HCT116 (cell line): ENCODE data around the gene TLN1. TPM values are rescaled to one million over a fixed set of nuclear protein-coding genes. Genes with fewer than 3 reads are reported as not detected.

Experiments
- ATAC-seq: fragments of 200-7000 bp; cut with Tn5 transposase; 2 replicates; pipeline ENCODE4 v1.9.1; 2020; ENCODE audit warnings: mild to moderate bottlenecking, moderate library complexity
- BruUV-seq: library from RNA; stranded (reverse); fragments of 400-500 nt; replicated peaks from 2 replicates; lab custom pipeline; 2021; lab: Mats Ljungman, UMichigan
- CTCF ChIA-PET: fragments of 300-600 bp; sonication (Branson Sonifier 250); formaldehyde crosslinking; loops from one replicate; lab custom pipeline; 2021; ENCODE audit warnings: antibody characterized with exemption; lab: Charles Lee
- POLR2A ChIA-PET: fragments of 300-600, 350-600 bp; sonication (Branson Sonifier 250); formaldehyde crosslinking; loops from one replicate; lab custom pipeline; 2021; ENCODE audit warnings: antibody characterized with exemption; lab: Charles Lee
- RAD21 ChIA-PET, 2 experiments: fragments of 300-600 bp; sonication (Branson Sonifier 250); formaldehyde crosslinking; loops; one replicate each; lab custom pipeline; 2023; ENCODE audit warnings: low total read pairs in 2 of 2; ENCODE audit not compliant: uncharacterized antibody in 2 of 2, unreplicated experiment in 2 of 2, low non-redundant PET in 1 of 2; lab: Charles Lee
- DNase-seq: peaks from one replicate; pipeline ENCODE4 v3.0.0-alpha.2; 2010; ENCODE audit warnings: low read depth, low spot score
- H2AFZ ChIP-seq: fragments of 200-600 bp; shearing (Covaris generic), sonication (generic); 2 replicates; pipeline ENCODE4 v1.6.1; 2017; ENCODE audit warnings: low read depth, mixed run types, mixed read lengths, antibody characterized with exemption, low read length; ENCODE audit not compliant: poor library complexity, severe bottlenecking
- H3K27ac ChIP-seq: 2 replicates; pipeline ENCODE4 v1.5.1; 2012; ENCODE audit warnings: low read depth, low read length
- H3K27me3 ChIP-seq: fragments of 200-600 bp; sonication (generic); 2 replicates; pipeline ENCODE4 v1.6.1; 2016; ENCODE audit warnings: mixed run types, low read length, mixed read lengths; ENCODE audit not compliant: insufficient read depth
- H3K36me3 ChIP-seq, 2 experiments: fragments of 200-500 bp in 1 of 2; fragments of 200-600 bp in 1 of 2; sonication (Bioruptor generic) in 1 of 2; sonication (generic) in 1 of 2; 2 replicates each; pipeline versions ENCODE4 v1.5.1 to v1.6.1; 2014 to 2016; ENCODE audit warnings: low read length in 2 of 2, inconsistent platforms in 1 of 2, mixed read lengths in 1 of 2, mixed run types in 1 of 2; ENCODE audit not compliant: insufficient read depth in 2 of 2, control insufficient read depth in 1 of 2
- H3K4me1 ChIP-seq, 2 experiments: fragments of 200-600 bp in 1 of 2; sonication (generic) in 1 of 2; 2 replicates each; pipeline versions ENCODE4 v1.5.1 to v1.6.1; 2012 to 2017; ENCODE audit warnings: low read length in 2 of 2, inconsistent platforms in 1 of 2, mild to moderate bottlenecking in 1 of 2, mixed read lengths in 1 of 2, mixed run types in 1 of 2, moderate library complexity in 1 of 2; ENCODE audit not compliant: insufficient read depth in 2 of 2, control insufficient read depth in 1 of 2
- H3K4me2 ChIP-seq: fragments of 200-600 bp; sonication (generic); 2 replicates; pipeline ENCODE4 v1.6.1; 2017; ENCODE audit warnings: mixed run types, low read length, mixed read lengths
- H3K4me3 ChIP-seq, 2 experiments: fragments of 200-600 bp in 1 of 2; sonication (generic) in 1 of 2; replicated peaks in 1 of 2; 2 replicates each; pipeline ENCODE4 v1.5.1; 2011 to 2016; ENCODE audit warnings: low read length in 2 of 2, control low read depth in 1 of 2, low read depth in 1 of 2, mild to moderate bottlenecking in 1 of 2, mixed read lengths in 1 of 2, mixed run types in 1 of 2
- H3K79me2 ChIP-seq: fragments of 200-600 bp; sonication (generic); 2 replicates; pipeline ENCODE4 v1.6.1; 2017; ENCODE audit warnings: mild to moderate bottlenecking, mixed run types, low read length, moderate library complexity, mixed read lengths; ENCODE audit not compliant: insufficient read depth
- H3K9ac ChIP-seq: fragments of 200-600 bp; sonication (generic); 2 replicates; pipeline ENCODE4 v1.6.1; 2016; ENCODE audit warnings: low read length, mixed read lengths
- H3K9me2 ChIP-seq: fragments of 200-600 bp; sonication (generic), shearing (Covaris generic); 2 replicates; pipeline ENCODE4 v1.6.1; 2017; ENCODE audit warnings: mixed run types, mild to moderate bottlenecking, moderate library complexity; ENCODE audit not compliant: insufficient read depth
- H3K9me3 ChIP-seq, 2 experiments: fragments of 200-500 bp in 1 of 2; fragments of 200-600 bp in 1 of 2; sonication (Bioruptor generic) in 1 of 2; sonication (generic) in 1 of 2; 2 replicates each; pipeline ENCODE4 v1.6.1; 2014 to 2017; ENCODE audit warnings: low read length in 2 of 2, mixed read lengths in 2 of 2, inconsistent platforms in 1 of 2, low read depth in 1 of 2, mild to moderate bottlenecking in 1 of 2, mixed run types in 1 of 2, moderate library complexity in 1 of 2; ENCODE audit not compliant: control insufficient read depth in 1 of 2, insufficient read depth in 1 of 2
- H4K20me1 ChIP-seq: fragments of 200-600 bp; sonication (generic), shearing (Covaris generic); 2 replicates; pipeline ENCODE4 v1.6.1; 2017; ENCODE audit warnings: mixed run types, mild to moderate bottlenecking, moderate library complexity; ENCODE audit not compliant: insufficient read depth
- CBX3 ChIP-seq: IDR thresholded peaks from 2 replicates; pipeline ENCODE4 v1.6.1; 2012; ENCODE audit warnings: low read depth
- CTCF ChIP-seq, 3 experiments: fragments of 200-600 bp in 1 of 3; sonication (generic) in 1 of 3; IDR thresholded peaks in 2 of 3; conservative IDR thresholded peaks in 1 of 3; 2 replicates each; pipeline ENCODE4 v1.5.1; 2012 to 2017; ENCODE audit warnings: low read depth in 2 of 3, low read length in 2 of 3, antibody characterized with exemption in 1 of 3, borderline replicate concordance in 1 of 3, control low read depth in 1 of 3, mild to moderate bottlenecking in 1 of 3, mixed read lengths in 1 of 3, mixed run types in 1 of 3, moderate library complexity in 1 of 3; ENCODE audit not compliant: insufficient read depth in 1 of 3
- EGR1 ChIP-seq: IDR thresholded peaks from 2 replicates; pipeline ENCODE4 v1.6.1; 2012; ENCODE audit warnings: low read depth
- ELF1 ChIP-seq: IDR thresholded peaks from 2 replicates; pipeline ENCODE4 v1.6.1; 2012; ENCODE audit warnings: low read depth, borderline replicate concordance
- FOSL1 ChIP-seq: IDR thresholded peaks from 2 replicates; pipeline ENCODE4 v1.6.1; 2012; ENCODE audit warnings: low read depth
- JUND ChIP-seq: IDR thresholded peaks from 2 replicates; pipeline ENCODE4 v1.6.1; 2012
- REST ChIP-seq: IDR thresholded peaks from 2 replicates; pipeline ENCODE4 v1.6.1; 2012; ENCODE audit warnings: low read depth
- SIN3A ChIP-seq: IDR thresholded peaks from 2 replicates; pipeline ENCODE4 v1.6.1; 2012; ENCODE audit warnings: low read depth
- SP1 ChIP-seq: IDR thresholded peaks from 2 replicates; pipeline ENCODE4 v1.6.1; 2012; ENCODE audit warnings: low read depth
- SRF ChIP-seq: IDR thresholded peaks from 2 replicates; pipeline ENCODE4 v1.6.1; 2012; ENCODE audit warnings: low read depth
- intact Hi-C: fragments of 100-400 bp; cut with micrococcal nuclease; formaldehyde crosslinking; loops from 2 replicates; pipeline ENCODE4 v1.10.0; 2022
- total RNA-seq: library from RNA; stranded (reverse); gene quantifications from one replicate; pipeline ENCODE4 v1.2.1, GENCODE V29; 2021; ENCODE audit not compliant: unreplicated experiment

Gene TLN1
- total RNA-seq, 1 experiment from 2014 or later, result 144 TPM

DNA sequence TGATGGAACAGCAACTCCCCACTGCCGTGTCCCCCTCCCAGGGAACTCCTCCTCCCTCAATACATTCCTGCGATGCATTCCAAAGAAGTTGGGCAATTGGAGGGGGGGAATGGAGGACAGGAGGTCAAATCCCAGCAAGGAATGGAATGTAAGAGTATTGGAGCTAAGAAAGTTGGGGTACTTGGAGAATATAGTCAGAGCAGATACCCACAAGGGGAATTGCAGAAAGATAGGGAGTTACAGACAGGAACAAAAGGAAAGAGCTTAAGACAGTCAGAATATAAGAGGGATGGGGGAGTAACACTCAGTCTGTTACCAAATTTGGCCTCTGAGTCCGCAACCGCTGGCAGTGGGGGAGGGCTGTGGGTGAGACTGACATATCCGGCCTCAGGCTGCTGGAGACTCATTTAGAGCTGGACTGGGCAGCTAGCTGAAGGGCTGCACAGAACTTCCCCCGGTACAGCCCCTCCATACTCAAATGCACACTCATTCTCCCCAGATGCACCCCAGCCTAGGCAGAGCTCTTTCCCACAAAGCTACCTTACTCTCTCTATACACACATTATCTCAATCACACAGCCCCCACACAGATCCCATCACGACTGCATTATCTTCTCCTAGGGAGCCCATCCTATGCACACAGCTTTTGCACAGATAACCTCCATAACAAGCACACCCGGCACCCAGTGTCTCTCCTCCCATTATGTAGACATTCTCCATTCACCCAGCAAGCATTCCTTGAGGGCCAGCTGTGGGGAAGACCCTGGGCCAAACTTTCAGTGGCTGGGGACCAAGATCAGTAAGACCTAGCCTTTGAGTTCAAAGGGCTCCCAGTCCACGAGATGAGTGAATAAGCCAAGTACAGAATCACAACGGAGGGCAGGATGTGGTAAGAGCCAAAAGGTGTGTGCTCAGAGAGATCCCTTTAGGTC is 3.7 kb downstream of the TLN1 start:
- H3K4me1 ChIP-seq, result peaks cover 12 to 26% of the 10 kb centered on the region in 2 experiments; a peak in 3 of 4 replicates
- H3K27me3 ChIP-seq, result no peaks in the 10 kb centered on the region
- no peaks in the 10 kb centered on the region for H3K9me3 ChIP-seq
- H3K27ac ChIP-seq, result no peak overlapping the region
- peaks cover 18 to 23% of the 10 kb centered on the region in 2 experiments; a peak in 3 of 4 replicates for H3K36me3 ChIP-seq
- BruUV-seq, result no TSS peak
- ChIA-PET POLR2A (interaction anchor here (0.8 kb wide), 1 partner anchor 16 kb away, joined by 3 read pairs; no protein-coding TSS in a partner anchor), CTCF (interaction anchor here (1.3 to 1.5 kb wide), 2 partner anchors 31 to 71 kb away, joined by 3 read pairs; no protein-coding TSS in a partner anchor), RAD21 (no interaction called here)
- ATAC-seq, result no peak
- no peak for DNase-seq
- H3K79me2 ChIP-seq, result peaks cover 59% of the 10 kb centered on the region
- no peak overlapping the region for H2AFZ ChIP-seq
- TF ChIP-seq SIN3A (no peak), FOSL1 (no peak), REST (no peak), ELF1 (no peak), JUND (no peak), SRF (no peak), SP1 (no peak), CTCF (IDR thresholded peaks at IDR 0.05 in 2 of 3, conservative IDR thresholded peaks at IDR 0.05 in 1 of 3; ENCODE audit: borderline replicate concordance in 1 of 3, insufficient read depth in 1 of 3, low read depth in 2 of 3, low read length in 2 of 3) (no peak), EGR1 (no peak), CBX3 (no peak)
- no peak overlapping the region for H3K4me3 ChIP-seq
- intact Hi-C loops, result loop anchor here (5.0 kb wide), 1 partner anchor 36 kb away; no protein-coding TSS in a partner anchor
- H3K9ac ChIP-seq, result no peak overlapping the region
- no peak overlapping the region for H3K4me2 ChIP-seq
- H3K9me2 ChIP-seq, result no peaks in the 10 kb centered on the region
- no peaks in the 10 kb centered on the region for H4K20me1 ChIP-seq
